ENCODE measurements around the gene RHOC. TPM values are rescaled to one million over a fixed set of nuclear protein-coding genes. Genes with fewer than 3 reads are reported as not detected.

Gene RHOC
- total RNA-seq, 1 donor from 2014 or later = 285 TPM

GRCh38 chr1:112689842-112690237, 17.1 kb downstream of the RHOC start:
- Mint-ChIP-seq H3K4me1 (ENCODE audit: unreplicated experiment) (no peaks in the 10 kb centered on the region), H3K27ac (ENCODE audit: unreplicated experiment) (no peak overlapping the region), H3K9me3 (ENCODE audit: unreplicated experiment) (no peaks in the 10 kb centered on the region), H3K27me3 (ENCODE audit: unreplicated experiment) (no peaks in the 10 kb centered on the region), H3K4me3 (ENCODE audit: unreplicated experiment) (no peak overlapping the region), H3K36me3 (ENCODE audit: unreplicated experiment) (peaks cover 34% of the 10 kb centered on the region)
- no peak for DNase-seq (ENCODE audit: extremely low spot score, unreplicated experiment)
- TF ChIP-seq CTCF (IDR thresholded peaks at IDR 0.05) = no peak

- TF ChIP-seq CTCF (IDR thresholded peaks at IDR 0.05) = no peak
- Mint-ChIP-seq H3K4me3 (ENCODE audit: unreplicated experiment) (no peak overlapping the region), H3K9me3 (ENCODE audit: unreplicated experiment) (no peaks in the 10 kb centered on the region), H3K4me1 (ENCODE audit: unreplicated experiment) (no peaks in the 10 kb centered on the region), H3K27ac (ENCODE audit: unreplicated experiment) (no peak overlapping the region), H3K27me3 (ENCODE audit: unreplicated experiment) (no peaks in the 10 kb centered on the region), H3K36me3 (ENCODE audit: unreplicated experiment) (peaks cover 33% of the 10 kb centered on the region)
- DNase-seq (ENCODE audit: extremely low spot score, unreplicated experiment) = no peak
Observed at GRCh38 chr1:112689196-112689841, 17.6 kb downstream of the RHOC start.

GRCh38 chr1:112688781-112689193, 18.1 kb downstream of the RHOC start:
- DNase-seq (ENCODE audit: extremely low spot score, unreplicated experiment) = no peak
- no peak for TF ChIP-seq CTCF (IDR thresholded peaks at IDR 0.05)
- H3K36me3 Mint-ChIP-seq (ENCODE audit: unreplicated experiment) = peaks cover 33% of the 10 kb centered on the region
- H3K4me3 Mint-ChIP-seq (ENCODE audit: unreplicated experiment) = no peak overlapping the region
- H3K27me3 Mint-ChIP-seq (ENCODE audit: unreplicated experiment) = no peaks in the 10 kb centered on the region
- H3K9me3 Mint-ChIP-seq (ENCODE audit: unreplicated experiment) = no peaks in the 10 kb centered on the region
- no peaks in the 10 kb centered on the region for H3K4me1 Mint-ChIP-seq (ENCODE audit: unreplicated experiment)
- no peak overlapping the region for H3K27ac Mint-ChIP-seq (ENCODE audit: unreplicated experiment)

GRCh38 chr1:112687785-112688496, 19.0 kb downstream of the RHOC start:
- DNase-seq (ENCODE audit: extremely low spot score, unreplicated experiment) = no peak
- Mint-ChIP-seq H3K27ac (ENCODE audit: unreplicated experiment) (no peak overlapping the region), H3K36me3 (ENCODE audit: unreplicated experiment) (peaks cover 29% of the 10 kb centered on the region), H3K4me1 (ENCODE audit: unreplicated experiment) (peaks cover 5% of the 10 kb centered on the region), H3K27me3 (ENCODE audit: unreplicated experiment) (no peaks in the 10 kb centered on the region), H3K9me3 (ENCODE audit: unreplicated experiment) (no peaks in the 10 kb centered on the region), H3K4me3 (ENCODE audit: unreplicated experiment) (no peak overlapping the region)
- TF ChIP-seq CTCF (IDR thresholded peaks at IDR 0.05) = no peak

GRCh38 chr1:112687361-112687760, 19.6 kb downstream of the RHOC start:
- H3K4me1 Mint-ChIP-seq (ENCODE audit: unreplicated experiment) = peaks cover 5% of the 10 kb centered on the region
- no peaks in the 10 kb centered on the region for H3K9me3 Mint-ChIP-seq (ENCODE audit: unreplicated experiment)
- no peak overlapping the region for H3K27ac Mint-ChIP-seq (ENCODE audit: unreplicated experiment)
- H3K4me3 Mint-ChIP-seq (ENCODE audit: unreplicated experiment) = no peak overlapping the region
- no peaks in the 10 kb centered on the region for H3K27me3 Mint-ChIP-seq (ENCODE audit: unreplicated experiment)
- H3K36me3 Mint-ChIP-seq (ENCODE audit: unreplicated experiment) = peaks cover 27% of the 10 kb centered on the region
- no peak for DNase-seq (ENCODE audit: extremely low spot score, unreplicated experiment)
- no peak for TF ChIP-seq CTCF (IDR thresholded peaks at IDR 0.05)
